ENCODE data around the gene MUS81. TPM values are rescaled to one million over a fixed set of nuclear protein-coding genes. Genes with fewer than 3 reads are reported as not detected.

Gene MUS81
- total and polyA plus RNA-seq, 9 of the 15 experiments (the other 6 are each of a cell fraction or from before 2014, with no cell fraction given), result 13.4 to 118 (median 53.7) TPM

DNA sequence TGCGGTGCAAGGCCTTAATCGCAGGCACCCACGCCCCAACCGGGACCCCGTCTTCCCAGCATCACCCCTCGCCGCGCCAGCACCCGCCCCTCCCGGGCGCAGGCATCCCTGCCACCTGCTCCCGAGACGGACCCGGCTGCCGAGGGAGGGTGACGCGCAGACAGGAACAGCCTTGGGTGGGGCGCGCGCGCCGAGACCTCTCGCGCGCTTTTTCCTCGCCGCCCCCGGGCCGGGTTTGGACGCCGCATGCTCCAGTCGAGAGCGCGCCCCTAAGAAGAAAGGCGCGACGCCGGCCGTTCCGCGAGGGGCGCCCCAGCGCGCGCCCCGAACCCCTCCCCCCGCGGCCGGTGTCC lies 2.8 kb upstream of the MUS81 start (continued):
- TF ChIP-seq, protein P1, sequence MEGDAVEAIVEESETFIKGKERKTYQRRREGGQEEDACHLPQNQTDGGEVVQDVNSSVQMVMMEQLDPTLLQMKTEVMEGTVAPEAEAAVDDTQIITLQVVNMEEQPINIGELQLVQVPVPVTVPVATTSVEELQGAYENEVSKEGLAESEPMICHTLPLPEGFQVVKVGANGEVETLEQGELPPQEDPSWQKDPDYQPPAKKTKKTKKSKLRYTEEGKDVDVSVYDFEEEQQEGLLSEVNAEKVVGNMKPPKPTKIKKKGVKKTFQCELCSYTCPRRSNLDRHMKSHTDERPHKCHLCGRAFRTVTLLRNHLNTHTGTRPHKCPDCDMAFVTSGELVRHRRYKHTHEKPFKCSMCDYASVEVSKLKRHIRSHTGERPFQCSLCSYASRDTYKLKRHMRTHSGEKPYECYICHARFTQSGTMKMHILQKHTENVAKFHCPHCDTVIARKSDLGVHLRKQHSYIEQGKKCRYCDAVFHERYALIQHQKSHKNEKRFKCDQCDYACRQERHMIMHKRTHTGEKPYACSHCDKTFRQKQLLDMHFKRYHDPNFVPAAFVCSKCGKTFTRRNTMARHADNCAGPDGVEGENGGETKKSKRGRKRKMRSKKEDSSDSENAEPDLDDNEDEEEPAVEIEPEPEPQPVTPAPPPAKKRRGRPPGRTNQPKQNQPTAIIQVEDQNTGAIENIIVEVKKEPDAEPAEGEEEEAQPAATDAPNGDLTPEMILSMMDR (IDR thresholded peaks at IDR 0.05 in 2 of 3, conservative IDR thresholded peaks at IDR 0.05 in 1 of 3; ENCODE audit: insufficient read depth in 2 of 3, low read depth in 1 of 3, low read length in 3 of 3), result no peak
- TF ChIP-seq ZNF197 (CRISPR knock-in tag; IDR thresholded peaks at IDR 0.05; ENCODE audit: low read depth) (no peak), POLR2AphosphoS5 (IDR thresholded peaks at IDR 0.05; ENCODE audit: control insufficient read depth, insufficient read depth, low read depth, low read length) (no peak), SIRT6 (IDR thresholded peaks at IDR 0.05; ENCODE audit: low read depth, low read length) (peak; percentile 68), ZNF696 (CRISPR knock-in tag; conservative IDR thresholded peaks at IDR 0.05) (no peak), POLR2AphosphoS2 (IDR thresholded peaks at IDR 0.05; ENCODE audit: low read length) (no peak), NELFE (IDR thresholded peaks at IDR 0.05; ENCODE audit: insufficient read depth, insufficient read length) (no peak), TCF7L2 (IDR thresholded peaks at IDR 0.05; ENCODE audit: low read depth, low read length) (no peak)
- TF ChIP-seq, protein P2, sequence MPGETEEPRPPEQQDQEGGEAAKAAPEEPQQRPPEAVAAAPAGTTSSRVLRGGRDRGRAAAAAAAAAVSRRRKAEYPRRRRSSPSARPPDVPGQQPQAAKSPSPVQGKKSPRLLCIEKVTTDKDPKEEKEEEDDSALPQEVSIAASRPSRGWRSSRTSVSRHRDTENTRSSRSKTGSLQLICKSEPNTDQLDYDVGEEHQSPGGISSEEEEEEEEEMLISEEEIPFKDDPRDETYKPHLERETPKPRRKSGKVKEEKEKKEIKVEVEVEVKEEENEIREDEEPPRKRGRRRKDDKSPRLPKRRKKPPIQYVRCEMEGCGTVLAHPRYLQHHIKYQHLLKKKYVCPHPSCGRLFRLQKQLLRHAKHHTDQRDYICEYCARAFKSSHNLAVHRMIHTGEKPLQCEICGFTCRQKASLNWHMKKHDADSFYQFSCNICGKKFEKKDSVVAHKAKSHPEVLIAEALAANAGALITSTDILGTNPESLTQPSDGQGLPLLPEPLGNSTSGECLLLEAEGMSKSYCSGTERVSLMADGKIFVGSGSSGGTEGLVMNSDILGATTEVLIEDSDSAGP (CRISPR knock-in tag; IDR thresholded peaks at IDR 0.05), result 0 out of 2 replicates have a peak, but pooled peaks have one; percentile 29
- TF ChIP-seq, protein P3, sequence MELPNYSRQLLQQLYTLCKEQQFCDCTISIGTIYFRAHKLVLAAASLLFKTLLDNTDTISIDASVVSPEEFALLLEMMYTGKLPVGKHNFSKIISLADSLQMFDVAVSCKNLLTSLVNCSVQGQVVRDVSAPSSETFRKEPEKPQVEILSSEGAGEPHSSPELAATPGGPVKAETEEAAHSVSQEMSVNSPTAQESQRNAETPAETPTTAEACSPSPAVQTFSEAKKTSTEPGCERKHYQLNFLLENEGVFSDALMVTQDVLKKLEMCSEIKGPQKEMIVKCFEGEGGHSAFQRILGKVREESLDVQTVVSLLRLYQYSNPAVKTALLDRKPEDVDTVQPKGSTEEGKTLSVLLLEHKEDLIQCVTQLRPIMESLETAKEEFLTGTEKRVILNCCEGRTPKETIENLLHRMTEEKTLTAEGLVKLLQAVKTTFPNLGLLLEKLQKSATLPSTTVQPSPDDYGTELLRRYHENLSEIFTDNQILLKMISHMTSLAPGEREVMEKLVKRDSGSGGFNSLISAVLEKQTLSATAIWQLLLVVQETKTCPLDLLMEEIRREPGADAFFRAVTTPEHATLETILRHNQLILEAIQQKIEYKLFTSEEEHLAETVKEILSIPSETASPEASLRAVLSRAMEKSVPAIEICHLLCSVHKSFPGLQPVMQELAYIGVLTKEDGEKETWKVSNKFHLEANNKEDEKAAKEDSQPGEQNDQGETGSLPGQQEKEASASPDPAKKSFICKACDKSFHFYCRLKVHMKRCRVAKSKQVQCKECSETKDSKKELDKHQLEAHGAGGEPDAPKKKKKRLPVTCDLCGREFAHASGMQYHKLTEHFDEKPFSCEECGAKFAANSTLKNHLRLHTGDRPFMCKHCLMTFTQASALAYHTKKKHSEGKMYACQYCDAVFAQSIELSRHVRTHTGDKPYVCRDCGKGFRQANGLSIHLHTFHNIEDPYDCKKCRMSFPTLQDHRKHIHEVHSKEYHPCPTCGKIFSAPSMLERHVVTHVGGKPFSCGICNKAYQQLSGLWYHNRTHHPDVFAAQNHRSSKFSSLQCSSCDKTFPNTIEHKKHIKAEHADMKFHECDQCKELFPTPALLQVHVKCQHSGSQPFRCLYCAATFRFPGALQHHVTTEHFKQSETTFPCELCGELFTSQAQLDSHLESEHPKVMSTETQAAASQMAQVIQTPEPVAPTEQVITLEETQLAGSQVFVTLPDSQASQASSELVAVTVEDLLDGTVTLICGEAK (IDR thresholded peaks at IDR 0.05), result no peak
- TF ChIP-seq, protein P3 (CRISPR knock-in tag; IDR thresholded peaks at IDR 0.05), result no peak
- TF ChIP-seq, protein P4, sequence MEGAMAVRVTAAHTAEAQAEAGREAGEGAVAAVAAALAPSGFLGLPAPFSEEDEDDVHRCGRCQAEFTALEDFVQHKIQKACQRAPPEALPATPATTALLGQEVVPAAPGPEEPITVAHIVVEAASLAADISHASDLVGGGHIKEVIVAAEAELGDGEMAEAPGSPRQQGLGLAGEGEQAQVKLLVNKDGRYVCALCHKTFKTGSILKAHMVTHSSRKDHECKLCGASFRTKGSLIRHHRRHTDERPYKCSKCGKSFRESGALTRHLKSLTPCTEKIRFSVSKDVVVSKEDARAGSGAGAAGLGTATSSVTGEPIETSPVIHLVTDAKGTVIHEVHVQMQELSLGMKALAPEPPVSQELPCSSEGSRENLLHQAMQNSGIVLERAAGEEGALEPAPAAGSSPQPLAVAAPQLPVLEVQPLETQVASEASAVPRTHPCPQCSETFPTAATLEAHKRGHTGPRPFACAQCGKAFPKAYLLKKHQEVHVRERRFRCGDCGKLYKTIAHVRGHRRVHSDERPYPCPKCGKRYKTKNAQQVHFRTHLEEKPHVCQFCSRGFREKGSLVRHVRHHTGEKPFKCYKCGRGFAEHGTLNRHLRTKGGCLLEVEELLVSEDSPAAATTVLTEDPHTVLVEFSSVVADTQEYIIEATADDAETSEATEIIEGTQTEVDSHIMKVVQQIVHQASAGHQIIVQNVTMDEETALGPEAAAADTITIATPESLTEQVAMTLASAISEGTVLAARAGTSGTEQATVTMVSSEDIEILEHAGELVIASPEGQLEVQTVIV (CRISPR knock-in tag; IDR thresholded peaks at IDR 0.05; ENCODE audit: borderline replicate concordance), result no peak
